ENCODE measurements around the gene AUTS2. TPM values are rescaled to one million over a fixed set of nuclear protein-coding genes. Genes with fewer than 3 reads are reported as not detected.

Gene AUTS2
- total RNA-seq, 6 experiments from 2014 or later, result 10.4 to 32.0 (median 19.3) TPM

GRCh38 chr7:69577221-69577620 is 21.1 kb upstream of the AUTS2 start:
- H3K4me3 ChIP-seq, result no peak overlapping the region
- intact Hi-C loops (cut with DNase I), result no loop called here
- H3K27me3 ChIP-seq, result no peaks in the 10 kb centered on the region
- H3K36me3 ChIP-seq, result no peaks in the 10 kb centered on the region
- H3K4me1 ChIP-seq, result no peaks in the 10 kb centered on the region
- TF ChIP-seq POLR2A (IDR thresholded peaks at IDR 0.05) (no peak), CTCF (IDR thresholded peaks at IDR 0.05) (no peak)
- H3K9me3 ChIP-seq, result no peaks in the 10 kb centered on the region
- ATAC-seq, result no peak
- H3K27ac ChIP-seq, result no peak overlapping the region
- no peak for DNase-seq

GRCh38 chr7:69585169-69585568 is 13.1 kb upstream of the AUTS2 start:
- 100% methylated on average over 1 of the region's 1 CpG for WGBS (ENCODE audit: insufficient coverage, low coverage, low lambda C conversion rate, missing lambda C conversion rate)
- intact Hi-C loops (cut with DNase I), result no loop called here
- Histone ChIP-seq H3K4me3 (no peak overlapping the region), H3K36me3 (no peaks in the 10 kb centered on the region), H3K4me1 (no peaks in the 10 kb centered on the region), H3K27ac (no peak overlapping the region), H3K9me3 (no peaks in the 10 kb centered on the region), H3K27me3 (no peaks in the 10 kb centered on the region)
- ATAC-seq (no peak), DNase-seq (no peak)
- TF ChIP-seq POLR2A (IDR thresholded peaks at IDR 0.05) (no peak), CTCF (IDR thresholded peaks at IDR 0.05) (no peak)

- Histone ChIP-seq H3K9me3 (no peaks in the 10 kb centered on the region), H3K27me3 (no peaks in the 10 kb centered on the region), H3K27ac (no peak overlapping the region), H3K4me1 (no peaks in the 10 kb centered on the region), H3K36me3 (no peaks in the 10 kb centered on the region), H3K4me3 (no peak overlapping the region)
- DNase-seq (no peak), ATAC-seq (no peak)
- 57% methylated on average over 3 of the region's 3 CpGs for WGBS (ENCODE audit: insufficient coverage, low coverage, low lambda C conversion rate, missing lambda C conversion rate)
- intact Hi-C loops (cut with DNase I), result no loop called here
- no peak for TF ChIP-seq POLR2A (IDR thresholded peaks at IDR 0.05)
- no peak for TF ChIP-seq CTCF (IDR thresholded peaks at IDR 0.05)
Observed at GRCh38 chr7:69586321-69586720, 12.0 kb upstream of the AUTS2 start.

GRCh38 chr7:69588773-69589172 is 9.5 kb upstream of the AUTS2 start:
- no peak for ATAC-seq
- DNase-seq, result no peak
- Histone ChIP-seq H3K4me1 (no peaks in the 10 kb centered on the region), H3K27me3 (no peaks in the 10 kb centered on the region), H3K4me3 (no peak overlapping the region), H3K27ac (no peak overlapping the region), H3K9me3 (no peaks in the 10 kb centered on the region), H3K36me3 (no peaks in the 10 kb centered on the region)
- WGBS (ENCODE audit: insufficient coverage, low coverage, low lambda C conversion rate, missing lambda C conversion rate), result 55% methylated on average over 5 of the region's 5 CpGs
- TF ChIP-seq CTCF (IDR thresholded peaks at IDR 0.05), result no peak
- TF ChIP-seq POLR2A (IDR thresholded peaks at IDR 0.05), result no peak
- intact Hi-C loops (cut with DNase I), result no loop called here

DNA sequence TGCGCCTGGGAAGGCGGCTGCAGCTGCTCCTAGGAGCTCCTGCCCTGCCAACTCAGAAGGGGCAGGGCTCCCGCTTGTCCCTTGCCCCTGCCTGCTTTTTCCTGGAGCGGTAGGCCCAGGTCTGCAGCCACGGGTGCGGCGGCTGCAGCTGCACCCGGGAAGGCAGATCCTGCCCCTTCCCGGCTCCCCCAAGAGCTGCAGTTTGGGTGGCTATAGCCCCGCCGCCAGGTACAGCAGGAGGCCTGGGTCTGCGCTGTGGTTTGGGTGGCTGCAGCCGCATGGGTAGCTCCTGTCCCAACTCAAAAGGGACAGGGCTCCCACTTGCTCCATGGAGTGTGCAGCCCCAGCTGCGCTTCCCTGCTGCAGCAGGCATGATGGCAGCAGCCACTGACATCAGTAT is 6.5 kb upstream of the AUTS2 start:
- TF ChIP-seq POLR2A (IDR thresholded peaks at IDR 0.05), result no peak
- no peak for TF ChIP-seq CTCF (IDR thresholded peaks at IDR 0.05)
- intact Hi-C loops (cut with DNase I), result no loop called here
- no peaks in the 10 kb centered on the region for H3K9me3 ChIP-seq
- no peak overlapping the region for H3K27ac ChIP-seq
- H3K4me1 ChIP-seq, result no peaks in the 10 kb centered on the region
- ATAC-seq (peak in 1 of 4 donors; percentile 24), DNase-seq (no peak)
- WGBS (ENCODE audit: insufficient coverage, low coverage, low lambda C conversion rate, missing lambda C conversion rate), result no CpG with 5 or more reads among the region's 14 CpGs
- H3K27me3 ChIP-seq, result no peaks in the 10 kb centered on the region
- no peaks in the 10 kb centered on the region for H3K36me3 ChIP-seq
- no peak overlapping the region for H3K4me3 ChIP-seq
